DMS79 treated with DMSO at 0.1 percent for 48 hours (cell line): Measurements from ENCODE around the gene METRNL.
A peak's percentile ranks its signal among the peaks of the same experiment; 100 is the strongest.
"Not testable (repeated sequence)": the region's sequence is repeated elsewhere in the genome, so short reads cannot be mapped to it uniquely, and the experiment has no call there.

Experiments
- DNase-seq: peaks from one replicate; lab custom pipeline; 2025; lab: John Stamatoyannopoulos, UW

METRNL gene

GRCh38 chr17:83052241-83052564 is 27.2 kb upstream of the METRNL start:
- no peak for DNase-seq

DNA sequence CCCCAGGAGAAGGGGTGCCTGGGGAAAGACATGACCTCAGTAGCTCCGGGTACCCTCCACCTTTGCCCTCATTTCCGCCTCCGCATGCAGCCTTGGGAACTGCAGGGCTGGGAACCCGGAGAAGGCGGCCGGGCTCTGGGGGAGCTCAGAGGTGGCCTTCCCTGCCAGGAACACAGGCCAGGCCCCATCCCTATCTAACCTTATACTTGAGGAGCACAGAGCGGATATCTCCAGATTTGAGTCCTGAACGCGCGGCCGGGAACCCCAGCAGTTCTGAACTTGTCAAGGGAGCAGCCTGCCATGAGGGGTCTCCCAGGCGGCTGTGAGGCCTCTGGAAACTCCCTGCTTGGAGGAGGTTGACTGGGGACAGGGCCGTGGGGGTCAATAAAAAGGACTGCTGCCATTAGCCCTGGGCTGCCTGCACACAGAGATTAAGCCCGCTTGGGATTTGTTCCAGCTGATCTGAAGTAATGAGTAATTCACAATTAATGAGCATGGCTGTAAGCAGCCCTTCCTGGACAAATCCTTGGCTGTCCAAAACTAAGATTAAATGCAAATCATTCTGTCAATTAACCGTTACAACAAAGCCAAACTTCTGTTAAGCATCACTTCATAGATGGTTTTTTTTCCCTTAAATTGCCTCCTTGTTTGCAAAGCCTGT is 26.3 kb upstream of the METRNL start:
- peak; percentile 70 for DNase-seq

DNA sequence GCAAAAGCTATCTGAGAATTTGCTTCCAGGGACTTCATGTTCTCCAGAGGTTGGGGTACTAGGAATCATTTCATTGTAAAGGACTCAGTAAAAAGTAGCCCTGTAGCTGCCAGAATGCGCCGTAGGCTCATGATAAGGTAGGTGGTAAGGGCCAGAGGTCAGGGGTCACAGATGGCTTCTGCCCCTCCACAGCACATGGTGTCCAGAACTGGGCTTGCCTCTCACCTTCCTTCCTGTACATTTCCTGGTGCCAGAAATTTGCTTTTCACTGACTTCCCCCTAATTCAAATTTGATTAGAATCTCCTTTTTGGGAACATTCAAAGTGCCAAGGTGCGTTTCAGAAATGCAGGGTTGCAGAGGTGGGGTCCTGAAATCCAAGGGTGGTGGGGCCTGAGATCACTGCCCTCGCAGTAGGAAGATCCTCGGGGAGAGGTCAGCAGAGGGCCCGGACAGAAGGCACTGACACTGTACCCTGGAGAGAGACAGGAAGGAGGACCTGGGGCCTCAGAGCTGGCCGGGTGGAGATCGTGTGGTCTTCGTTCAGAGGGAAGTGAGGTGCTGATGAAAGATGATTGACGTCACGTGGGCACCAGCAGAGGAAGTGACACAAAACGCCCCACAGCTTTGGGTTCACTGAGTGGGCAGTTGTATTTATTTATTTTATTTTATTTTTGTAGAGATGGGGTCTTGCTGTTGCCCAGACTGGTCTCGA is 25.5 kb upstream of the METRNL start:
- DNase-seq: no peak

- no peak for DNase-seq
These were observed 24.8 kb upstream of the METRNL start for GRCh38 chr17:83054518-83055125.

DNA sequence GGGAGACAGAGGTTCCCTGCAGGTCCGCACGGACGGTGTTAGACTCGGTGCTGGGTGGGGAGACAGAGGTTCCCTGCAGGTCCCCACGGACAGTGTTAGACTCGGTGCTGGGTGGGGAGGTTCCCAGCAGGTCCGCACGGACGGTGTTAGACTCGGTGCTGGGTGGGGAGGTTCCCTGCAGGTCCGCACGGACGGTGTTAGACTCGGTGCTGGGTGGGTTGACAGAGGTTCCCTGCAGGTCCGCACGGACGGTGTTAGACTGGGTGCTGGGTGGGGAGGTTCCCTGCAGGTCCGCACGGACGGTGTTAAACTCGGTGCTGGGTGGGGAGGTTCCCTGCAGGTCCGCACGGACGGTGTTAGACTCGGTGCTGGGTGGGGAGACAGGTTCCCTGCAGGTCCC is 24.2 kb upstream of the METRNL start:
- DNase-seq: not testable (repeated sequence)

DNA sequence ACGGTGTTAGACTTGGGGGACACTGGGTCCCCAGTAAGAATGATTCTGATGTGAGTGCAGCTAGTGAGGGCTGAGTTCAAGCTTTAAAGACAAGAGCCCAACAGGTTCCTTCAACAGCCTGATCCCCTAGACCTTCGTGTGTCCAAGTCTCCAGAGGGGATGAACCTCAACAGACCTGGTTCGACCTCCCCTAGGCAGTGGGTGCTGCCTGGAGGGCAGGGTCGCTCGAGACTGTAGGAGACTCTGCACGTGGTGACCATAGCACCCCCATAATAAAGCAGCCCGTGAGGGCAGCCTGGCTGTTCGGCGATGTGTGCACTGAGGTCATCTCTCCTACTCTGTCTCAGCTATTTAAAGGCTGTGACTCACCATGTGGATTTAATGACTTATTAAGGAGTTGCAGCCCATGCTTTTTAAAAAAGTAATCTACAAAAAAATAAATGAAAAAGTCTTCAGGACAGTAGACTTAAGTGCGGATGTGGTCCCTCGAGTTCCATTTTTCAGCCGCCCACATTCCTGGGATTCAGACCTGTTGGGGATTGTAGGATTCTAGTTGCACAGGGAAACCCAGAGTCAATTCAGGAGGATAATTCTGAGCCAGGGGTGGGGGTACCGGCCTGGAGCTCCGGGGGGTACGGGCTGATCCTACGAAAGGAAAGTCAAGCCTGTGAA is 23.4 kb upstream of the METRNL start:
- no peak for DNase-seq

DNA sequence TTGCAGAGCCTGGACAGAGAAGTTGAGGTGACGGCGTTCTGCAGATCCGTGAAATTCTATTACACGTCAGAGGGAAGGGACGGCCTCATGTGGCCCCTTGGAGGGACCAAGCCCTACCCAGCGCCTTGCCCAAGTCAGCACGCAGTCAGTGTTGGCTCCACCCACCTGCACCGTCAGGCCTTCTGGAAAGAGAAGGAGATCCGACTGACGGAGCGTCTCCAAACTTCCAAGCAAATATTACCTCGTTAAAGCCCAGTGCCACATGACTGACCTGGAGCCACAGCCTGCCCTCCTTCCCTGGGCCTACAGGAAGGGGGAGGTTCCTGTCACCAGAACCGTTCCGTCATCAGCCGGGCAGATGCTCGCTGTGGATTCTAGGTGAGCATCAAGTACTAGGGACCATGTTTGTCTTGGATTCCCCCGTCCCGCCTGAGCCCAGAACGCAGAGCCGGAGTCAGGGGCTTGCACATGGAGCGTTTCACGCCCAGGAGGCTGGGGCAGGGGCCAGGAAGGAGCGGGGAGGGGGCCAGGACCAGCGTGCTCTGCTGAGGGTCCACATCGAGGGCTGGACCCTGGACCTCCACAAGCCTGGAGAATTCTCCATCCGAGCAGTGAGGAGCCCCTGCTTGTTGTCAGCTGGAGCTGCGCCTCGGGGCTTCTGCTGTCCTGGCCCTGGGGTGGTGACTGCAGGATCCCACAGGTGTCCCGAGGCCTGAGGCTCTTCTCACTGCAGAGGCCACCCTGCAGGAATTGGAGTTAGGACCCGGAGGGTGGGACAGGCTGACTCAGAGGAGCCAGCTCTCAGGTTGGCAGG is 22.6 kb upstream of the METRNL start:
- no peak for DNase-seq

DNA sequence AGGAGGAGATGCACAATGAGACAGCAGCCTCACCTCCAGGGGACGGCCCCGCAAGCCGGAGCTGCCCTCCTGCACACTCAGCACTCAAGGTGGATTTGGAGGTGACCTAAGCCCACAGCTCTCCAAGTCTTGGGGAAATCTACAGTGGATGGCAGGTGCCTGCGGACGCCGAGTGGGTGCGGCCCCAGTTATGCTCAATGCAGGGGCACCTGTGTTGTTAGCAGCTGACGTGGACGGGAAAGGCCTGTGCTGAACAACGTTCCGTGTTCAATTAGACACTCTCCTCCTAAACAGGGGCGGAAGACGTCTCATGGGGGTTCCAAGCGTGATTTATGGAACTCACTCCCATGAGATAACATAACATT is 22.0 kb upstream of the METRNL start:
- DNase-seq: no peak

GRCh38 chr17:83057793-83058265 is 21.6 kb upstream of the METRNL start:
- DNase-seq: no peak

DNA sequence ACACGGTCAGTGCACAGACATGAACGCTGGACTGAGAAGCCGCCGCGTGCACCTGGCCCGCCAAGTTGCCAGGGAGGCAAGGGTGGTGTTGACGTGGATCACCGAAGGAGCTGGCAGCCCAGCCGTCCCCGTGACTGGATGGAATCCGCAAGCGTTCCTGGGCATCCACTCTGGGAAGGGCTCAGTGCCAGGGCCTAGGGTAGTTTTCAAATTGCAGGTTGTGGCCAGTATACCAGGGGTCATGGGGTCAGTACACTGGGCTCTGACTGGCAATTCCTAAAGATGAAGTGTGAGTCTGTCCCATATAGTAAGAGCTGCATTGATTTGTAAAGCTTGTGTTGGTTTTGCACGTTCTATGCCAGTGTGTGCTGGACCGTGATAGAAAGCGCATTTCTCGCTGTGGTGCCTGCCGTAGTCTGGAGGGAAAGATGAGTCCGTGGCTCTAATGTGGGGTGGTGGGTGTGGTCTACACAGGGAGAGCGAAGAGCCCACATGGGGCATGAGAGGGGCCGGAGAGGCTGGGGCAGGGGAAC is 21.1 kb upstream of the METRNL start:
- no peak for DNase-seq

DNA sequence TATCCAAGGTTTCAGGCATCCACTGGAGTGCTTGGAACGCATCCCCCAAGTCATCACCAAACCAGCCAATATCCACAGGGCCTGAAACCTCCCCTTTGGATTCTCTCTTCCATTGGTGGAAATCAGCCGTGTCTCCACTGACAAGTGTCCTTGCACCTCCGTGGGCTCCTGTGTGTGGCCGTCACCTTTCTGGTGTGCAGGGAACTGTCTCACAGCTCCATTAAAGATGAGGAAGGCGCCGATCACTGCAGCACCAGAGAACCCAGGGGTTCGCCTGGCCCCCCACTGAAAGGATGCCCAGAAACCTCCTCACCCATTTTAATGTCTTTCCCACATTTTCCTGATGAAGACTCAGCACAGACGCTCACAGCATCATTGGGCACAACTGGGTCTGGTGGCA is 17.8 kb upstream of the METRNL start:
- no peak for DNase-seq

- no peak for DNase-seq
These were observed 17.2 kb upstream of the METRNL start for GRCh38 chr17:83062011-83062817.

DNA sequence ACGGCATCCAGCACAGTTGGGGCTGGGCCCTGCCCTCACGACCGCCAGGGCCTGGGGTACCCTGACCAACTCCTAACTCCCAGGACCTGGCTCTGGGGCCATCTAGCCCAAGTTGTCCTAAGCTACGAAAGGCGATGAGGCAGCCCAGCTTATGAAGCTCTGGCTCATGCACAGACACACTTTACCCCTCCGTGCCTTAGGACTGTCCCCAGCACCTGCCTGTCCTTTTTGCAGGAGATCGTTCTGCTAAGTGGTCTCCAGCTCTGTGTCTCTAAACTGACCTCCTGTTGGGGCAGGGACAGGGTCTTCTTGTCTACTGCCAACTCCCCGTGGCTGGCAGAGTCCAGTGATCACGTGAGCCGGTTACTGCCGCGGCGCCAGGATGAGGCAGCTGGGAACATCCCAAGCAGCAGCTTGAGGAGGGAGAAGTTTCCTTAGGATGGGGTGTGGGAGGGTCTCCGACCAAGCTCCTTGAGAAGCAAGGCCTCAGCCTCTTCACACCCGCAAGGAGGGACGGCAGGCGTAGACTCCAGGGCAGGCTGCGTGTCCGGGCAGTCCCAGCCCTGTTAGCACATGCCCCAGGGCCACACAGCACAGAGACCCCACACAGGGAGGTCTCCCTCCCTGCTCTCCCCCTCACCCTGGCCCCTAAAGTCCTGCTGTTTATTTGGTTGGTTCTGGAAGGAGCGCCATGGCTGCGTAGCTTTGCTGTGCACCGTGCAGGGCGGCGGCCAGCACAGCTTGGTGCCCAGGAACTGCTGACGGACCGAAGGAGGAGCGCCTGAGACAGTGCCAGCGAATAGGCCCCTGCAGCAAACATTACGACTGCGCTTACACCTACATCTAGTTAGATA is 16.4 kb upstream of the METRNL start:
- DNase-seq: no peak

DNA sequence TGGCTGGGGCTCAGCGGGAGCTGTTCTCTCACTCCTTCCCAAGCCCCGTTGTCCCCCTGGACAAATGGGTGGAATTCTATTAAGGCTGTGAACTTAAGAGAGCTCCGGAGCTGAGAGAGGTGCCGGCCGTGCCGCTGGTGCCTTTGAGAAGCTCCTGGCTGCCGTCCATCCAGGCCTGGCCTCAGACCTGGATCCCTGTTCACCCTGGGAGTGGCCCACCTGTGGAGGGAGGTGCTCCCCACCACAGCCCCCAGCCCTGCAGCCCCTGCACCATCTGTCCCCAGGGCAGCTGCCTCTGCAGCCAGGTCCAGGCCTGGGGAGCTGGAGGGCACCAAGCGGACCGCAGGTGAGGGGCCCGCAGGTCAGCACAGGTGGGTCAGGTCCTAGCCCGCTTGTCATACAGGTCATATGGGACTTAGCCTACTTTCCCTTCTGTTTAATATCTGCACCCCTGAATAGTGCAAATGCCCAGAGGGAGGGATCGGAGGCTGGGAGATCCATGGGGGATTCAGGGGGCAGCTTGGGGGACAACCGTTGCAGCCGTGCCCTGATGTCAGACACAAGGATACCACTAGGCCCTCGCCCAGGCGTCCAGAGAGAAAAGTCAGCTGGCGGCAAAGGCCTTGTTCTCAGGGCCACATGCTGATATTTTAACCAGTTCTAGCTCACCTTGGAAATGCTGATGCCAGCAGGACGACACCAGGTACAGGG is 15.2 kb upstream of the METRNL start:
- no peak for DNase-seq

DNA sequence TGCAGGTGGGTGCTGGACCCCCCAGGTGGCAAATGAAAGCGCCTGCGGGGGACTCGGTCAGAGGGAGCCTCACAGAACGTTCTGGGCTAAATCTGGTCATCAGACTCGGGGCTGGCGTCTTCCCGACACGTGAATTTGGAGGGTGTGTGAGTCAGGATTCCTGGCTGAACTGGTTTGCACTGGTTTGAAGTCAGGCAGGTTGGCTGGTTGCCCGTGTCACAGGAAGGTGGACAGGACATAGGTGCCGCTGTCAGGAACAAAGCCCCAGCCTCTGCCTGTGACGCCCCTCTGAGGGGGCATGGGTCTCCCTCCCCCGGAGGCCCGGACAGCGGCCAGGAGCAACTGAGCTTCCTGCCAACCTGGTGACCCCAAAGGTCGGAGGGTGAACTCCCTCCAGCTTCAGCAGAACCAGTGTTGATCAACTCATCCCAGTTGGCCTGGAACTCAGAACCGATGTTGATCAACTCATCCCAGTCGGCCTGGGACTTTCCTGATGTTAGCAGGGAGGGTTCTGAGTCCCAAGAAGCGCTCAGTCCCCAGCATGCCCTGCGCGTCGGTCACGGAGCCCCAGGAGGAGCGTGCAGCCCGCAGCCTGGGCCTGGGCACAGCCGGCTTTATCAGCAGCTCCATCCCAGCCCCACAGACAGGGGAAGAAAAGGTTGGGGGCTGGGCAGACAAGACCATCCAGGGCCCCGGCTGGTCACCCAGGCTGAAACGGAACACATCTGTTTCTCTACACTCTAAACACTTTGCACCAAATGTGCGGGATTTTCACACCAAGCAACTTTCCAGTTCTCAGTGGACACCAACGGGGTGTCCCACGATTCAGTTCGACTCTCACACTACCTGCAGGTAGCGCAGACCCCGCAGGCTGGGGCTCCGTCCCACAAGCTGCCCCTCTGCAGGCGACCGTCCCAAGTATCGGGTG is 14.4 kb upstream of the METRNL start:
- no peak for DNase-seq

DNA sequence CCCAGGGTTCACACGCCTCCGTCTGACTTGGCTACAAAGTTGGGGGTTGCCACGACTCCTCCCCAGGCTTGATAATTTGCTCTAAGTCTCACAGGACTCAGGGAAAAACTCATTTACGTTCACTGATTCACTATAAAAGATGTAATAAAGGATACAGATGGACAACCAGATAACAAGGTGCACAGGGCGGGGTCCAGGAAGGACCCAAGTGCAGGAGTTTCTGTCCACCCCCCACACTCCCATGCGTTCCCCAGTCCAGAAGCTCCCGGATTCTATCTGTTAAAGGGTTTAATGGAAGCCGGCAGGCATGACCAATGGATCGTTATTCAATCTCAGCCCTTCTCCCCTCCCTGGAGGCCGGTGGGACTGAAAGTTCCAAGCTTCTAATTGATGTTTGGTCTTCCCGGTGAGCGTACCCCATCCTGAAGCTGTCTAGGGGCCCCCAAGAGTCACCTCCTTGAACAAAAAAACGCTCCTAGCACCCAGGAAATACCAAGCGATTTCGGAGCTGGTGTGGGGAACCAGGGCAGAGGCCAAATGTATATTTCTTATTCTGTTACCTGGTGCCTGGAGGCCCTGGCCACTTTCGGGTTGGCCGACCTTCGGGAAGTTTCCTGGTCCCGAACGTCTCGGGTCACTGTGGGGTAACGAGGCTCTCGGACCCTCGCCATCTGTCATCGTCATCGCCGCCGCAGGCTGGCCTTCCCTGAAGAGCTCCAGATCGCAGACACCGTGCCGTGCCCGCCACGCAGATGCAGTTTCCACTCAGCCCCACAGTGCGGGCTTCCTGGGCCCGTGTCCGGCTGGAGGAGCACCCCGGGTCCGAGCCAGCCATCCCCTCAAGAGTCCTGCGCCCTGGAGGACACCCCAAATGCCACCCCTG is 13.5 kb upstream of the METRNL start:
- DNase-seq: no peak

DNA sequence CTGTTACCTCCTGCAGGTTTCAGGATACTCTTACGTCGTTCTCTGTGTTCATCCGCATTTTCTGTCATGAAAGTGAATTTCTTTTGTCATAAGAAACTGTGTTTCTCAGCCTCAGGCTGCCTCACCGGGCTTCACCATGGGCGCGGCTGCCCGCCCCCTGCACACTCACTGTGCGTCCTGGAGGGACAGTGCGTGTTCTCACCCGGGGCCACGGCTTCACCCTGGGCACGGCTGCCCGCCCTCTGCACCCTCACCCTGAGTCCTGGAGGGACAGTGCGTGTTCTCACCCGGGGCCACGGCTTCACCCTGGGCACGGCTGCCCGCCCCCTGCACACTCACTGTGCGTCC is 12.9 kb upstream of the METRNL start:
- not testable (repeated sequence) for DNase-seq
